ENCODE data around the gene DEXI. TPM values are rescaled to one million over a fixed set of nuclear protein-coding genes. Genes with fewer than 3 reads are reported as not detected.

Gene DEXI
- total RNA-seq, 1 experiment from 2014 or later, result 28.3 TPM

- no peak overlapping the region for H3K23ac ChIP-seq (ENCODE audit: insufficient read length, low read depth, low read length)
- H3K27ac ChIP-seq (ENCODE audit: insufficient read length, low read depth, low read length), result no peak overlapping the region
- no peak overlapping the region for H2BK5ac ChIP-seq (ENCODE audit: insufficient read length, low read length)
- no peaks in the 10 kb centered on the region for H3K27me3 Mint-ChIP-seq (ENCODE audit: low read depth)
- no peak overlapping the region for H4K5ac ChIP-seq (ENCODE audit: insufficient read length, low read depth, low read length)
- no peaks in the 10 kb centered on the region for H3K79me1 ChIP-seq (ENCODE audit: insufficient read depth, low read depth, low read length, poor library complexity, severe bottlenecking)
- H3K9me3 Mint-ChIP-seq, result no peaks in the 10 kb centered on the region
- H2AFZ ChIP-seq (ENCODE audit: low read length), result no peak overlapping the region
- H2BK15ac ChIP-seq (ENCODE audit: low read depth, low read length), result no peak overlapping the region
- H4K8ac ChIP-seq (replicated peaks; ENCODE audit: insufficient read length, low read depth, low read length), result no peak overlapping the region
- no peak for DNase-seq
- H3K4me2 ChIP-seq (ENCODE audit: insufficient read depth, insufficient read length, low read length), result no peak overlapping the region
- H3K18ac ChIP-seq (ENCODE audit: insufficient read length, low read depth, low read length), result no peak overlapping the region
- H3K9me3 ChIP-seq (ENCODE audit: control insufficient read depth, low read depth, low read length), result no peaks in the 10 kb centered on the region
- no peak overlapping the region for H4K91ac ChIP-seq (ENCODE audit: insufficient read length, low read depth, low read length)
- H3K79me2 ChIP-seq (ENCODE audit: insufficient read depth, low read length), result no peaks in the 10 kb centered on the region
- no peak overlapping the region for H3K56ac ChIP-seq (ENCODE audit: insufficient read length, low read depth, low read length)
- no peak overlapping the region for H2AK5ac ChIP-seq (ENCODE audit: insufficient read length, low read length)
- H3K4me3 Mint-ChIP-seq, result no peak overlapping the region
- TF ChIP-seq CTCF (conservative IDR thresholded peaks at IDR 0.05), result no peak
- no peak overlapping the region for H2BK120ac ChIP-seq (ENCODE audit: low read depth, low read length, poor library complexity, severe bottlenecking)
- peaks cover 7 to 30% (median 22%) of the 10 kb centered on the region in 3 experiments for H3K36me3 Mint-ChIP-seq (ENCODE audit: insufficient read depth in 1 of 3, low read depth in 3 of 3)
- H3K9ac ChIP-seq (ENCODE audit: extremely low read depth, insufficient read length, low read length), result no peak overlapping the region
- no peak overlapping the region for H2BK20ac ChIP-seq (ENCODE audit: low read depth, low read length, poor library complexity, severe bottlenecking)
- no peak overlapping the region for H2BK12ac ChIP-seq (ENCODE audit: insufficient read length, low read depth, low read length)
- H3K4ac ChIP-seq (ENCODE audit: low read depth, low read length), result no peak overlapping the region
- no CpG with 5 or more reads among the region's 11 CpGs for WGBS (ENCODE audit: extremely low coverage, insufficient read length, low lambda C conversion rate)
- no peaks in the 10 kb centered on the region for H3K27me3 ChIP-seq (ENCODE audit: insufficient read depth, low read length)
- no peak overlapping the region; a peak in 1 of 7 replicates for H3K27ac Mint-ChIP-seq
- H3K23me2 ChIP-seq (ENCODE audit: insufficient read length, low read depth, low read length, poor library complexity, severe bottlenecking), result no peaks in the 10 kb centered on the region
- H3T11ph ChIP-seq (ENCODE audit: low read length), result no peak overlapping the region
- no peaks in the 10 kb centered on the region for H4K20me1 ChIP-seq (ENCODE audit: control insufficient read depth, insufficient read depth, insufficient read length)
- H3K4me1 ChIP-seq (ENCODE audit: insufficient read depth, low read length), result no peaks in the 10 kb centered on the region
- H3K4me1 Mint-ChIP-seq, result peaks cover 0 to under 1% of the 10 kb centered on the region in 2 experiments; a peak in 2 of 4 replicates
- H3K14ac ChIP-seq (ENCODE audit: insufficient read depth, low read length), result no peak overlapping the region
These were observed 10.2 kb downstream of the DEXI start for GRCh38 chr16:10931977-10932632.

All from H9 (cell line).